HCT116 (cell line): ENCODE data around the gene PLD3.

ENCODE experiments used
- POLR2A ChIP-seq: IDR thresholded peaks from 2 replicates; pipeline ENCODE4 v1.7.0; 2011; ENCODE audit warnings: borderline replicate concordance; ENCODE audit not compliant: insufficient read depth, insufficient read length; ENCODE audit errors: extremely low read depth
- YY1 ChIP-seq: IDR thresholded peaks from 2 replicates; pipeline ENCODE4 v1.6.1; 2011; ENCODE audit warnings: low read length, low read depth, moderate library complexity, mild to moderate bottlenecking; ENCODE audit not compliant: insufficient replicate concordance; ENCODE audit errors: extremely low read depth
- TF ChIP-seq, protein P1 (sequence below), 3 experiments: fragments of 200-600 bp in 1 of 3; sonication (generic) in 1 of 3; IDR thresholded peaks in 2 of 3; conservative IDR thresholded peaks in 1 of 3; 2 replicates each; pipeline ENCODE4 v1.5.1; 2012 to 2017; ENCODE audit warnings: low read depth in 2 of 3, low read length in 2 of 3, antibody characterized with exemption in 1 of 3, borderline replicate concordance in 1 of 3, control low read depth in 1 of 3, mild to moderate bottlenecking in 1 of 3, mixed read lengths in 1 of 3, mixed run types in 1 of 3, moderate library complexity in 1 of 3; ENCODE audit not compliant: insufficient read depth in 1 of 3

DNA sequence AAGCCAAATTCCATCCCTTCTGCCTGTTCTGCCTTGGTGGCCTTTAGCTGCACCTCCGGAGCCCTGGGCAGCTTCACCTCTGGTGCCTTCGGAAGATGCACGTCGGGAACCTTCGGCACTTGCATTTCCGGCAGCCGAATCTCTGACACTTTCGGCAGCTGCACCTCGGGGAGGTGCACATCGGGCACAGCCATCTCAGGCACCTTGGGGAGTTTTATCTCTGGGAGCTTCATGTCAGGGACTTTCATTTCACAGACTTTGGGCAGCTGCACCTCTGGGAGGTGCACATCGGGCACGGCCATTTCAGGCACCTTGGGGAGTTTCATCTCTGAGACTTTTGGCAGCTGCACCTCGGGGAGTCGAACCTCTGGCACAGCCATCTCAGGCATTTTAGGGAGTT lies 47.5 kb downstream of the PLD3 start:
- TF ChIP-seq, protein P1, sequence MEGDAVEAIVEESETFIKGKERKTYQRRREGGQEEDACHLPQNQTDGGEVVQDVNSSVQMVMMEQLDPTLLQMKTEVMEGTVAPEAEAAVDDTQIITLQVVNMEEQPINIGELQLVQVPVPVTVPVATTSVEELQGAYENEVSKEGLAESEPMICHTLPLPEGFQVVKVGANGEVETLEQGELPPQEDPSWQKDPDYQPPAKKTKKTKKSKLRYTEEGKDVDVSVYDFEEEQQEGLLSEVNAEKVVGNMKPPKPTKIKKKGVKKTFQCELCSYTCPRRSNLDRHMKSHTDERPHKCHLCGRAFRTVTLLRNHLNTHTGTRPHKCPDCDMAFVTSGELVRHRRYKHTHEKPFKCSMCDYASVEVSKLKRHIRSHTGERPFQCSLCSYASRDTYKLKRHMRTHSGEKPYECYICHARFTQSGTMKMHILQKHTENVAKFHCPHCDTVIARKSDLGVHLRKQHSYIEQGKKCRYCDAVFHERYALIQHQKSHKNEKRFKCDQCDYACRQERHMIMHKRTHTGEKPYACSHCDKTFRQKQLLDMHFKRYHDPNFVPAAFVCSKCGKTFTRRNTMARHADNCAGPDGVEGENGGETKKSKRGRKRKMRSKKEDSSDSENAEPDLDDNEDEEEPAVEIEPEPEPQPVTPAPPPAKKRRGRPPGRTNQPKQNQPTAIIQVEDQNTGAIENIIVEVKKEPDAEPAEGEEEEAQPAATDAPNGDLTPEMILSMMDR (IDR thresholded peaks at IDR 0.05 in 2 of 3, conservative IDR thresholded peaks at IDR 0.05 in 1 of 3; ENCODE audit: borderline replicate concordance in 1 of 3, insufficient read depth in 1 of 3, low read depth in 2 of 3, low read length in 2 of 3) = no peak
- TF ChIP-seq POLR2A (no peak), YY1 (no peak)
